Thymus (tissue), 2 donors: ENCODE results near the gene POU4F2. TPM values are rescaled to one million over a fixed set of nuclear protein-coding genes. Genes with fewer than 3 reads are reported as not detected.

ENCODE experiments used
- polyA plus RNA-seq: library from polyadenylated mRNA; stranded (reverse); fragments of 200-250 nt; gene quantifications from one replicate; pipeline ENCODE4 v1.2.3, GENCODE V29; 2013
- total RNA-seq: library from RNA; stranded (reverse); fragments of 120-200 nt; gene quantifications from one replicate; pipeline ENCODE4 v1.2.4, GENCODE V29; 2013
- donor health status: healthy.

Gene POU4F2
- total and polyA plus RNA-seq, 2 donors = not detected

Other genes starting within 250 kb of the POU4F2 start
- 10.7 TPM for gene SLC10A7, start 117.0 kb upstream of the POU4F2 start, total RNA-seq
- gene SLC10A7, start 117.0 kb upstream of the POU4F2 start, polyA plus RNA-seq = 4.9 TPM